Ovary (tissue), 9 donors: ENCODE data around the gene RIN3. TPM values are rescaled to one million over a fixed set of nuclear protein-coding genes. Genes with fewer than 3 reads are reported as not detected.

Source experiments
- DNase-seq, 5 donors: peaks; one replicate each; pipeline ENCODE4 v3.0.0-alpha.2; 2019 to 2020
- H3K27ac ChIP-seq, 2 donors: fragments of 200-600 bp; one replicate each; pipeline versions ENCODE4 v1.5.1 to v1.8.0; 2019 to 2022
- H3K27me3 ChIP-seq: fragments of 200-600 bp; one replicate; pipeline ENCODE4 v1.8.0; 2022
- H3K36me3 ChIP-seq: fragments of 200-600 bp; sonication (generic); one replicate; pipeline ENCODE4 v1.5.1; 2019
- H3K4me1 ChIP-seq: one replicate; pipeline ENCODE4 v1.8.1; 2013; ENCODE audit warnings: mild to moderate bottlenecking, moderate library complexity; ENCODE audit not compliant: insufficient read depth
- H3K4me3 ChIP-seq: fragments of 200-600 bp; sonication (generic); one replicate; pipeline ENCODE4 v1.5.1; 2017
- H3K9me3 ChIP-seq, 2 donors: fragments of 200-600 bp in 1 of 2; sonication (generic) in 1 of 2; one replicate each; pipeline versions ENCODE4 v1.5.1 to v1.8.1; 2013 to 2019; ENCODE audit warnings: mild to moderate bottlenecking in 1 of 2, moderate library complexity in 1 of 2
- CTCF ChIP-seq, 3 donors: fragments of 450-650 bp in 2 of 3; fragments of 200-600 bp in 1 of 3; IDR thresholded peaks; one replicate each; pipeline versions ENCODE4 v1.5.1 to v1.8.0; 2016 to 2022; ENCODE audit warnings: antibody characterized with exemption in 3 of 3, mild to moderate bottlenecking in 1 of 3
- EP300 ChIP-seq: sonication (generic); formaldehyde crosslinking; IDR thresholded peaks from one replicate; pipeline ENCODE4 v1.6.1; 2017; ENCODE audit warnings: antibody characterized with exemption
- POLR2A ChIP-seq: fragments of 450-650 bp; IDR thresholded peaks from one replicate; pipeline ENCODE4 v1.6.1; 2017; ENCODE audit warnings: antibody characterized with exemption, mild to moderate bottlenecking, moderate library complexity
- WGBS, 3 donors: extraction: QIAGEN DNeasy Blood & Tissue Kit in 1 of 3; methylation state at CpG; one replicate each; pipeline versions ENCODE4 v1.1.5 to v1.1.7; 2013 to 2017; 5-methylcytosine and 5-hydroxymethylcytosine counted together
- intact Hi-C, 4 donors: fragments of 100-400 bp; cut with DNase I; formaldehyde crosslinking; loops; one replicate each; pipeline versions ENCODE4 v1.11.0 to v1.15.1; 2022 to 2023
- polyA plus RNA-seq, 2 donors: library from polyadenylated mRNA; stranded (reverse); fragments of 200-250 nt in 1 of 2; fragments of 350-450 nt in 1 of 2; fragmentation: Illumina TruSeq in 1 of 2; extraction: RNeasy Lipid Tissue Mini Kit (QIAGEN cat#74804) in 1 of 2; gene quantifications; one replicate each; pipeline ENCODE4 v1.2.3, GENCODE V29; 2013 to 2014
- total RNA-seq, 7 donors: library from RNA; depleted of rRNA in 2 of 7; stranded (reverse); fragments of >200 nt in 2 of 7; fragmentation: NEBNext Ultra II Directional in 3 of 7; extraction: Animal tissue kit (Norgen Biotek cat#: 25700) in 3 of 7; gene quantifications; one replicate each; pipeline versions ENCODE4 v1.1.0 to v1.2.4, GENCODE V29; 2016 to 2023
- donor health status: DM: no; HTN: no; CAD: no; lungs with moderate emphysema.
- donor health status: DM: no; HTN: no; CAD: no.
- donor health status: Bipolar disorder and iron deficiency.
- donor health status: DM: yes; HTN: yes; CAD: no.
- donor health status: DM: no; HTN: no; CAD: no.
- donor health status: DM: yes; HTN: yes; CAD: no.

Gene RIN3
- total and polyA plus RNA-seq, 9 donors, result 3.8 to 27.9 (median 13.9) TPM

GRCh38 chr14:92581206-92581605 is 67.6 kb downstream of the RIN3 start:
- Histone ChIP-seq H3K36me3 (no peaks in the 10 kb centered on the region), H3K27ac (no peak overlapping the region), H3K27me3 (no peaks in the 10 kb centered on the region), H3K4me3 (no peak overlapping the region), H3K4me1 (peaks cover 9% of the 10 kb centered on the region), H3K9me3 (no peaks in the 10 kb centered on the region)
- DNase-seq, result no peak
- intact Hi-C loops, result no loop called here
- WGBS, 3 donors, result 75 to 90% (median 88%) methylated on average over 7 of the region's 7 CpGs
- TF ChIP-seq EP300 (no peak), CTCF (IDR thresholded peaks at IDR 0.05) (no peak), POLR2A (no peak)

- no peak for DNase-seq
- Histone ChIP-seq H3K4me1 (peaks cover 15% of the 10 kb centered on the region), H3K27ac (no peak overlapping the region), H3K9me3 (no peaks in the 10 kb centered on the region), H3K4me3 (no peak overlapping the region), H3K27me3 (no peaks in the 10 kb centered on the region), H3K36me3 (no peaks in the 10 kb centered on the region)
- intact Hi-C loops, result no loop called here
- WGBS, 3 donors, result 93 to 96% (median 95%) methylated on average over 11 of the region's 11 CpGs
- no peak for TF ChIP-seq CTCF (IDR thresholded peaks at IDR 0.05)
- no peak for TF ChIP-seq POLR2A
- no peak for TF ChIP-seq EP300
Observed at GRCh38 chr14:92581966-92582566, 68.5 kb downstream of the RIN3 start.

- Histone ChIP-seq H3K4me3 (no peak overlapping the region), H3K9me3 (no peaks in the 10 kb centered on the region), H3K27ac (no peak overlapping the region), H3K4me1 (peaks cover 21% of the 10 kb centered on the region), H3K27me3 (no peaks in the 10 kb centered on the region), H3K36me3 (no peaks in the 10 kb centered on the region)
- intact Hi-C loops, result no loop called here
- TF ChIP-seq EP300 (no peak), CTCF (IDR thresholded peaks at IDR 0.05) (no peak)
- WGBS, 3 donors, result 96 to 98% (median 97%) methylated on average over 12 of the region's 12 CpGs
- DNase-seq, result no peak
Observed at GRCh38 chr14:92582706-92583452, 69.3 kb downstream of the RIN3 start.

- no peak for DNase-seq
- no peaks in the 10 kb centered on the region for H3K36me3 ChIP-seq
- no peaks in the 10 kb centered on the region for H3K9me3 ChIP-seq
- H3K27me3 ChIP-seq, result no peaks in the 10 kb centered on the region
- intact Hi-C loops, result no loop called here
- no peak overlapping the region for H3K27ac ChIP-seq
- H3K4me3 ChIP-seq, result no peak overlapping the region
- 92 to 95% (median 92%) methylated on average over 3 of the region's 3 CpGs for WGBS, 3 donors
- peaks cover 21% of the 10 kb centered on the region for H3K4me1 ChIP-seq
- TF ChIP-seq EP300 (no peak), POLR2A (no peak), CTCF (IDR thresholded peaks at IDR 0.05) (no peak)
Observed at GRCh38 chr14:92584220-92584619, 70.6 kb downstream of the RIN3 start.
